PC-9 (cell line): ENCODE results near the gene ZC3HAV1. TPM values are rescaled to one million over a fixed set of nuclear protein-coding genes. Genes with fewer than 3 reads are reported as not detected.

Source experiments
- BruUV-seq: library from RNA; stranded (reverse); fragments of 400-500 nt; replicated peaks from 2 replicates; lab custom pipeline; 2021; lab: Mats Ljungman, UMichigan
- CTCF ChIA-PET: fragments of 300-600 bp; sonication (Branson Sonifier 250); formaldehyde crosslinking; loops from one replicate; lab custom pipeline; 2022; ENCODE audit warnings: antibody characterized with exemption; lab: Charles Lee
- POLR2A ChIA-PET: fragments of 300-600 bp; sonication (Branson Sonifier 250); formaldehyde crosslinking; loops from one replicate; lab custom pipeline; 2022; ENCODE audit warnings: antibody characterized with exemption; ENCODE audit not compliant: unreplicated experiment; lab: Charles Lee
- DNase-seq, 2 experiments: peaks; one replicate each; pipeline versions ENCODE4 v3.0.0 to v3.0.0-alpha.2; 2015 to 2022; ENCODE audit warnings: mixed read lengths in 1 of 2
- H2AFZ ChIP-seq: fragments of 200-600 bp; sonication (generic); 2 replicates; pipeline ENCODE4 v1.8.1; 2017; ENCODE audit warnings: antibody characterized with exemption
- H3F3A ChIP-seq: fragments of 200-600 bp; sonication (generic); 2 replicates; pipeline ENCODE4 v1.8.1; 2017; ENCODE audit warnings: antibody characterized with exemption, mild to moderate bottlenecking, low read depth; ENCODE audit not compliant: insufficient read depth
- H3K27ac ChIP-seq: fragments of 200-600 bp; sonication (generic); 2 replicates; pipeline ENCODE4 v1.6.1; 2016; ENCODE audit warnings: mixed run types
- H3K27me3 ChIP-seq: fragments of 200-600 bp; sonication (generic); 2 replicates; pipeline ENCODE4 v1.6.1; 2016; ENCODE audit warnings: low read depth, mixed run types; ENCODE audit not compliant: insufficient read depth
- H3K36me3 ChIP-seq: fragments of 200-600 bp; sonication (generic); 2 replicates; pipeline ENCODE4 v1.6.1; 2016; ENCODE audit warnings: low read depth, mixed run types
- H3K4me1 ChIP-seq: fragments of 200-600 bp; sonication (generic); replicated peaks from 2 replicates; pipeline ENCODE4 v1.6.1; 2016; ENCODE audit warnings: mixed run types; ENCODE audit not compliant: insufficient read depth
- H3K4me2 ChIP-seq: fragments of 200-600 bp; sonication (generic); 2 replicates; pipeline ENCODE4 v1.6.1; 2017; ENCODE audit warnings: mixed run types
- H3K4me3 ChIP-seq: fragments of 200-600 bp; sonication (generic); 2 replicates; pipeline ENCODE4 v1.6.1; 2016; ENCODE audit warnings: mixed run types
- H3K79me2 ChIP-seq: fragments of 200-600 bp; sonication (generic); 2 replicates; pipeline ENCODE4 v1.6.1; 2017; ENCODE audit warnings: low read depth, mixed run types
- H3K9me2 ChIP-seq: fragments of 200-600 bp; sonication (generic); 2 replicates; pipeline ENCODE4 v1.8.1; 2017; ENCODE audit warnings: mild to moderate bottlenecking; ENCODE audit not compliant: insufficient read depth
- H3K9me3 ChIP-seq: fragments of 200-600 bp; sonication (generic); 2 replicates; pipeline ENCODE4 v1.8.1; 2016; ENCODE audit warnings: low read depth; ENCODE audit not compliant: insufficient read depth
- H4K20me1 ChIP-seq: fragments of 200-600 bp; sonication (generic); 2 replicates; pipeline ENCODE4 v1.8.1; 2017; ENCODE audit not compliant: insufficient read depth
- CTCF ChIP-seq: fragments of 200-600 bp; sonication (generic); conservative IDR thresholded peaks from 2 replicates; pipeline ENCODE4 v1.6.1; 2017; ENCODE audit warnings: mixed run types, antibody characterized with exemption, mild to moderate bottlenecking, moderate library complexity
- EZH2 ChIP-seq: fragments of 200-600 bp; sonication (generic); IDR thresholded peaks from 2 replicates; pipeline ENCODE4 v1.8.0; 2017; ENCODE audit warnings: antibody characterized with exemption, low read depth
- intact Hi-C: fragments of 100-400 bp; cut with micrococcal nuclease; formaldehyde crosslinking; loops from one replicate; pipeline ENCODE4 v1.10.0; 2022; ENCODE audit not compliant: unreplicated experiment
- total RNA-seq: library from RNA; stranded (reverse); gene quantifications from 2 replicates; pipeline ENCODE4 v1.2.3, GENCODE V29; 2021

The ZC3HAV1 gene
- total RNA-seq, 1 experiment from 2014 or later = 36.7 TPM

- Histone ChIP-seq H3K4me2 (no peak overlapping the region), H3K9me2 (no peaks in the 10 kb centered on the region), H3K79me2 (no peaks in the 10 kb centered on the region), H3K4me3 (no peak overlapping the region), H3F3A (no peaks in the 10 kb centered on the region), H3K27me3 (no peaks in the 10 kb centered on the region), H3K27ac (no peak overlapping the region), H3K9me3 (no peaks in the 10 kb centered on the region), H4K20me1 (no peaks in the 10 kb centered on the region), H3K36me3 (peaks cover 4% of the 10 kb centered on the region; the same call in 1 of the 2 replicates), H2AFZ (no peak overlapping the region), H3K4me1 (no peaks in the 10 kb centered on the region)
- ChIA-PET POLR2A (no interaction called here), CTCF (interaction anchor here (1.0 kb wide), 1 partner anchor 165 kb away, joined by 5 read pairs; no protein-coding TSS in a partner anchor)
- BruUV-seq = no TSS peak
- intact Hi-C loops = no loop called here
- DNase-seq = no peak
- TF ChIP-seq EZH2 (no peak), CTCF (no peak)
Observed at GRCh38 chr7:139051655-139052054, 57.9 kb downstream of the ZC3HAV1 start.

- no peak overlapping the region for H3K4me3 ChIP-seq
- no TSS peak for BruUV-seq
- H2AFZ ChIP-seq = no peak overlapping the region
- intact Hi-C loops = loop anchor here (10.0 kb wide), 1 partner anchor 1045 kb away; the partner anchor contains the start of gene CREB3L2
- DNase-seq = no peak
- H3F3A ChIP-seq = peaks cover 6% of the 10 kb centered on the region
- POLR2A ChIA-PET = no interaction called here
- H3K9me3 ChIP-seq = no peaks in the 10 kb centered on the region
- TF ChIP-seq CTCF (no peak), EZH2 (no peak)
- H3K9me2 ChIP-seq = no peaks in the 10 kb centered on the region
- H3K36me3 ChIP-seq = peaks cover 10% of the 10 kb centered on the region; the same call in 1 of the 2 replicates
- H3K4me1 ChIP-seq = peaks cover 7% of the 10 kb centered on the region
- no peaks in the 10 kb centered on the region for H3K79me2 ChIP-seq
- CTCF ChIA-PET = interaction anchor here (0.5 kb wide), 1 partner anchor 9 kb away, joined by 3 read pairs; no protein-coding TSS in a partner anchor
- H3K27me3 ChIP-seq = no peaks in the 10 kb centered on the region
- no peak overlapping the region for H3K4me2 ChIP-seq
- H4K20me1 ChIP-seq = no peaks in the 10 kb centered on the region
- no peak overlapping the region for H3K27ac ChIP-seq
Observed at GRCh38 chr7:139049936-139050335, 59.6 kb downstream of the ZC3HAV1 start.

GRCh38 chr7:139049111-139049510 is 60.4 kb downstream of the ZC3HAV1 start:
- Histone ChIP-seq H3F3A (peaks cover 13% of the 10 kb centered on the region), H3K9me2 (no peaks in the 10 kb centered on the region), H3K36me3 (peaks cover 10% of the 10 kb centered on the region; the same call in 1 of the 2 replicates), H2AFZ (no peak overlapping the region), H3K27me3 (no peaks in the 10 kb centered on the region), H3K4me3 (no peak overlapping the region), H3K27ac (no peak overlapping the region), H3K79me2 (no peaks in the 10 kb centered on the region), H3K4me1 (peaks cover 15% of the 10 kb centered on the region), H3K4me2 (no peak overlapping the region), H4K20me1 (no peaks in the 10 kb centered on the region), H3K9me3 (no peaks in the 10 kb centered on the region)
- no peak for TF ChIP-seq CTCF
- TF ChIP-seq EZH2 = no peak
- POLR2A ChIA-PET = no interaction called here
- intact Hi-C loops = loop anchor here (10.0 kb wide), 1 partner anchor 1044 kb away; the partner anchor contains the start of gene CREB3L2
- no TSS peak for BruUV-seq
- CTCF ChIA-PET = no interaction called here
- no peak for DNase-seq
